Jurkat, Clone E6-1 (cell line): ENCODE measurements around the gene SPG7.
"Not testable (repeated sequence)": the region's sequence is repeated elsewhere in the genome, so short reads cannot be mapped to it uniquely, and the experiment has no call there.

Experiments
- DNase-seq: peaks from one replicate; pipeline ENCODE4 v3.0.0-alpha.2; 2011; ENCODE audit warnings: low read depth, low spot score
- H3K4me3 ChIP-seq: 2 replicates; pipeline ENCODE4 v1.5.1; 2011; ENCODE audit warnings: mild to moderate bottlenecking, low read length, control low read depth, moderate library complexity

Gene SPG7

GRCh38 chr16:89570983-89571598, 62.9 kb downstream of the SPG7 start:
- H3K4me3 ChIP-seq, DNase-seq: not testable (repeated sequence)

- no peak for DNase-seq
- no peak overlapping the region for H3K4me3 ChIP-seq
These were observed 63.4 kb downstream of the SPG7 start for GRCh38 chr16:89571636-89572035.

- no peak overlapping the region for H3K4me3 ChIP-seq
- no peak for DNase-seq
These were observed 63.9 kb downstream of the SPG7 start for GRCh38 chr16:89572073-89572484.

- no peak for DNase-seq
- H3K4me3 ChIP-seq = no peak overlapping the region
These were observed 64.4 kb downstream of the SPG7 start for GRCh38 chr16:89572485-89573205.

GRCh38 chr16:89573826-89574680, 65.8 kb downstream of the SPG7 start:
- DNase-seq = no peak
- no peak overlapping the region; the same call in 1 of the 2 replicates for H3K4me3 ChIP-seq

DNA sequence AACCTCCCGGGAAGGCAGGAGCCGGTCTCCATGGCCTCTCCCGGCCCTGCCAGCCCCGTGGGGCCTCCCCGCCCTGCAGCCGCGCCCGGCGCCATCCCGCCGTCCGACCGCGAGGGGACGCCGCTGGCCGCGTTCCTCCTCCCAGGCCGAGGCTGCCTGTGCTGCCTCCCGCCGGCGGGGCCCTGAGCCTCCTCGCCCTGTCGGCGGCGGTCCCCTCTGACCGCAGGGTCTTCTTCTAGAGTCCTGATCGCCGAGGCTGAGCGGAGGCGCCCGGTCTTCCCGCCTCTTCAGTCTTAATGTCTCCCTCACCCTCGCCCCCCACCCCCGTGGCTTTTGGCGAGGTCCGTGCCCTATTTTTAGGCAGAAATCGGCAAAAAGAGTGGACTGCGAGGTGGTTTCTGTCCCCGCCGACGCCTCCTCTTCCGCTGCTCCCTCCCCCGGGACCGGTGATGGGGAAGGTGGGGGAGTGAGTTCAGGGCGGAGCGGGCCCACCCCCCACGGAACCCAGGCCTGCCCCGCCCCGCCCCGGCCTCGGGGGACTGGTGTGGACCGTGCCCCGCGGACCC, 66.6 kb downstream of the SPG7 start:
- H3K4me3 ChIP-seq = peak overlapping the region; percentile 44
- no peak for DNase-seq

DNA sequence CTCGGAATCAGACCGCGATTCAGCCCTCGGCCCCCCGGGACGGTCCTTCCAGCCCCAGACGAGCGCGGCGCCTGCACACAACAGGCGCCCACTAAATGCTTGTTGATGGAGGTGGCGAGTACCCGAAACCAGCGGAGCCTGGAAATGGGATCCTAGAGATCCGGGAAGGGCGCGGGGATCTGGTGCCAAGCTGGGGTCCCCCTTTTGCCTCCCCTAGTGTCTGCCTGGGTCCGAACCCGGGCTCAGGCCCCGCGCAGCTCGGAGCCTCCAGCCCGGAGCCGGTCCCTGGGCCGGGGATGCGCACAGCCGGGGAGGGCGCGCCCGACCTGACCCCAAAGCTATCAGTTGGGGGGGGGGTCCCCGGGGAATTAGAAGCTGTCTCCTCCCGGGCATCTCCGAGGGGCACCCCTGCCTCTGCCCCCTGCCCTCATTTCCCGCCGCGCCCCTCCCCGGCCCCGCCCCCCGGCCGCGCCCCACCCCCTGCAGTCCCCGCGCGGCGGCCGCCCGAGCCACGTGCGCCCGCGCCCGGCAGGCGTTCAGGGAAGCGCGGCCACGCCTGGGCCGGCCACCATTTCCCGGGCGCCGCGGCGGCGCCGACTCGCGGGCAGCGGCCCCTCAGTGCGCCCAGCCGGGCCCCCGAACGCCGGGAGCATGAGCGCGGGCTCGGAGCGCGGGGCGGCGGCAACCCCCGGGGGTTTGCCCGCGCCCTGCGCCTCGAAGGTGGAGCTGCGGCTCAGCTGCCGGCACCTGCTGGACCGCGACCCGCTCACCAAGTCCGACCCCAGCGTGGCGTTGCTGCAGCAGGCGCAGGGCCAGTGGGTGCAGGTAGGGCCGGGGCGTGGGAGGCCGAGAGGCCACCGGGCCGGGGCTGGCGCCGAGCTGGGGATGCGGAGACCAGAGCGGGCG, 67.3 kb downstream of the SPG7 start, which contains the start of gene CPNE7:
TSS of gene CPNE7 (plus strand) at position 512 of the 906 bp plus-strand sequence. CDS start at position 652, 140 bp downstream.
- H3K4me3 ChIP-seq = peak within 1 kb of the TSS; percentile 47
- DNase-seq = no peak

DNA sequence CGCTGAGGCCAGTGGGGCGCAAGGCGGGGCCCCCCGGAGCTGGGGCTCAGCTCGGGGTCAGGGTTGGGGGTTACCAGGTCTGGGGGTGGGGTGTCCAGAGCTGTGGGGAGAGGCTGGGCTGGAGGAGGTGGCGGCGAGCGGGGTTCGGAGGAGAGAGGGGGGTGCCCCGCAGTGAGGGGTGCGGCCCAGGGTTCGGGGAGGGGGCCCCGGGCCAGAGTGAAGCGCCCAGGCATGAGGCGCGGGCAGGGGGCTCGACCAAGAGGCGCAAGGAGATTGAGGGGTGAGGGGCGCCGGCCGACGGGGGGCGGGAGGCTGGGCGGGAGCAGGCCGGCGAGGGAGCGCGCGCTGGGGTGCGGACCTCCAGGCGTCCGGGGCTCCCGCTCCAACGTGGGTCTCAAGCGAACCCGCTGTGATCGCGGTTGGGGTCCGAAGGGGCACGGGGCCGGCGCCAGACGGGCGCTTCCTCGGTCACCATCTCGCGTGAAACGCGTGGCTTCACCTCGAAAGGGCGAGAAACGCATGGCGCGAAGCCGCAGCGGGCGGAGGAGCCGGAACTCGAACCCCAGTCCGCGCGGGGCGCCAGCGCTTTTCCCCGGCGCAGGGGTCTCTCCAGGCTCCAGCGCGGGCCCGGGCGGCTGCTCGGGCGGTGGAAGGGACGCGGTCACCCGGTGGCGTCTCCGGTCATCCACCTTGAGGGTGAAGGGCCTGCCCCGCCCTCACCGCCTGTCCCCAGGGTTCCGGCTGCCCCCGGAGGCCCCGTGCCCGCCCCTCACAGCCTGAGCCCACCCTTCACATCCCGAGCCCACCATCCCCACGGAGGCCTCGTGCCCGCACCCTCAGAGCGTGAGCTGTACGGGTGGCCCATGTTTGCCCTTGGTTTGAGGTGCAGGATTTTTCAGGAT, 68.2 kb downstream of the SPG7 start:
- no peak for DNase-seq
- peak overlapping the region; percentile 47 for H3K4me3 ChIP-seq

DNA sequence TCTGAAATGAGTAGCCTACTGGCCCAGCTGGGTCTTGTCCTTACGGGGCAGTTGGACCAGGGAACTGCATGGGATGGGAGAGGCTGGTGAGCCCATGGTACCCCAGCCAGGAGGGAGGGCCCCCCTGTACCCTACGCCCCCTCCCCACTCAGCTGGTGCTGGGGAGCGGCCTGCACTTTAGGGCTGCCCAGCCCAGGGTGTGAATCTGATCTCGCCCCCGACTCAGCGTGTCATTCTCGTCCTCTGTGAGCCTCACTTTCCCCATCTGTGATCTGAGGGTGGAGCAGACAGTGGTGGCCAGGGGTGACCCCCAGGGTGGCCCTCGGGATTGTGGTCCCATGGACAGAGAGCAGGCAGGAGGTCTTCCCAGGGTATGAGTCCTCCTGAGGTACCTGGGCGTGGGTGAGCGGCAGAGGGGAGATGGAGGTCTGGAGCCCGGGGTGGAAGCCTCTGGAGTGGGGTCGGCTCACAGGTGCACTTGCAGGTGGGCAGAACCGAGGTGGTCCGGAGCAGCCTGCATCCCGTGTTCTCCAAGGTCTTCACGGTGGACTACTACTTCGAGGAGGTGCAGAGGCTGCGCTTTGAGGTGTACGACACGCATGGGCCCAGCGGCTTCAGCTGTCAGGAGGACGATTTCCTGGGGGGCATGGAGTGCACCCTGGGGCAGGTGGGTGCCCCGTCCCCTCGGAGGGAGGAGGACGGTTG, 69.0 kb downstream of the SPG7 start:
- no peak overlapping the region for H3K4me3 ChIP-seq

GRCh38 chr16:89579351-89579750, 71.1 kb downstream of the SPG7 start:
- no peak overlapping the region for H3K4me3 ChIP-seq
- no peak for DNase-seq

More for the DNA sequence above, 69.0 kb downstream of the SPG7 start:
- DNase-seq = no peak

DNA sequence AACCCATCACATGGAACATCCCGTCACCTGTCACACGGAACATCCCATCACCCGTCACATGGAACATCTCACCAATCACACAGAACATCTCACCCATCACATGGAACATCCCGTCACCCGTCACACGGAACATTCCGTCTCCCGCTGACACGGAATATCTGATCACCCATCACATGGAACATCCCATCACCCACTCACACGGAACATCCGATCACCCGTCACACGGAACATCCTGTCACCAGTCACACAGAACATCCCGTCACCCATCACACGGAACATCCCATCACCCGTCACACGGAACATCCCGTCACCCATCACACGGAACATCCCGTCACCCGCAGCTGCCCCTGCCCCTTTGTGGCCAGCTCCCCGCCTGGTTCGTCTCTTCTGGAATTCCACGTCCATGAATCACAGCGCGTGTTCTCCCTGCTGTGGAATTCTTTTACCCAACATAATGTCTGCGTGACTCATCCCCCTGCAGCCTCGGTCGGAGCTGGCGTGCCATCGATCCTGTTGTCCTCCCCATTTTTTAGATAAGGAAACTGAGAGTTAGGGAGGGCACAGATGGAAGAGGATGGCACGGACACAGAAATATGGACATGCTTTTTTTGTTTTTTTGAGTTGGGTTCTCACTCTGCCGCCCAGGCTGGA, 73.0 kb downstream of the SPG7 start:
- no peak overlapping the region for H3K4me3 ChIP-seq
- DNase-seq = no peak

GRCh38 chr16:89581861-89582563, 73.8 kb downstream of the SPG7 start:
- no peak overlapping the region for H3K4me3 ChIP-seq

DNA sequence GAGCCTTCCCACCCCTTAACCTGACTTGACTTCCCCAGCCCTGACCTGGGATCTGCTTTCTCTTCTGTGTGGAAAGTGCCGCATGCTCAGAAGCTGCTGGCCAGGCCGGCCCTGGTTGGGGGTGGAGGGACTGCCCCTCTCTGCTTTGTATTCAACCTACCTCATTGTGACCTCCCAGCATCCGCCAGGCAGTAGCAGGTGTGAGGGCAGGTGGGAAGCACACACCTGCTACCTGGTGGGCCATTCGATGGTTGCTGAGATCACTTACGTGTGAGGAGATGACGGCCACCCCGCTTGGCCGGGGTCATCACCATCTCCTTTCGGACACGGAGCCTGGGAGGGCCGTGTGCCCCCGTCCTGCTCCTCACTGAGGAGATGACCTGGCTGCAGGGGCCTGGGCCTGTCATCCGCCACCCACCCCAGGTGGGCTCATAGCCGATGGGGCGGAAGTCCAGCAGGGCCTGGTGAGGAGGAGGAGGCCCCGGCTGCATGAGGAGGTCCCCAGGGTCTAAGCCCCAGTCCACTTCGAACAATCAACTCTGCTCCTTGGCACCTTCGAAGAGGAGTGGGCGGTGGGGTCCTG, 74.5 kb downstream of the SPG7 start:
- H3K4me3 ChIP-seq = no peak overlapping the region
- DNase-seq = no peak

More at GRCh38 chr16:89581861-89582563, 73.8 kb downstream of the SPG7 start:
- no peak for DNase-seq

- H3K4me3 ChIP-seq = no peak overlapping the region
- DNase-seq = no peak
These were observed 75.1 kb downstream of the SPG7 start for GRCh38 chr16:89583197-89583894.
